ENCODE measurements around the gene NBR1.
"Not testable (repeated sequence)": the region's sequence is repeated elsewhere in the genome, so short reads cannot be mapped to it uniquely, and the experiment has no call there.

The NBR1 gene

GRCh38 chr17:43183921-43184320, 12.9 kb downstream of the NBR1 start:
- Histone ChIP-seq H3K4me1 (ENCODE audit: low read length) (no peaks in the 10 kb centered on the region), H3K4me3 (ENCODE audit: low read length) (no peak overlapping the region), H3F3A (ENCODE audit: insufficient read depth, low read length) (no peaks in the 10 kb centered on the region), H3K9ac (ENCODE audit: low read length) (no peak overlapping the region), H3K36me3 (replicated peaks; ENCODE audit: insufficient read depth, low read length) (no peaks in the 10 kb centered on the region), H3K79me2 (ENCODE audit: low read length) (no peaks in the 10 kb centered on the region), H3K27ac (ENCODE audit: low read length) (no peak overlapping the region), H4K20me1 (ENCODE audit: insufficient read depth, low read length) (no peaks in the 10 kb centered on the region), H3K9me3 (replicated peaks; ENCODE audit: insufficient read depth, low read length) (no peaks in the 10 kb centered on the region), H3K9me2 (replicated peaks; ENCODE audit: insufficient read depth, low read length) (no peaks in the 10 kb centered on the region), H2AFZ (ENCODE audit: low read length) (no peak overlapping the region), H3K27me3 (replicated peaks; ENCODE audit: insufficient read depth, low read length) (no peaks in the 10 kb centered on the region), H3K4me2 (ENCODE audit: low read depth, low read length) (no peak overlapping the region)
- DNase-seq, result no peak
- TF ChIP-seq EZH2 (optimal IDR thresholded peaks at IDR 0.05; ENCODE audit: low read depth, low read length), result no peak
- TF ChIP-seq CTCF (IDR thresholded peaks at IDR 0.05; ENCODE audit: low read length), result no peak
- TF ChIP-seq EZH2phosphoT487 (IDR thresholded peaks at IDR 0.05; ENCODE audit: low read length), result no peak

- not testable (repeated sequence) for H3K4me2 ChIP-seq (ENCODE audit: low read depth, low read length); H3F3A ChIP-seq (ENCODE audit: insufficient read depth, low read length); H3K79me2 ChIP-seq (ENCODE audit: low read length); H3K9ac ChIP-seq (ENCODE audit: low read length); H3K9me2 ChIP-seq (replicated peaks; ENCODE audit: insufficient read depth, low read length); H3K4me1 ChIP-seq (ENCODE audit: low read length); H3K27me3 ChIP-seq (replicated peaks; ENCODE audit: insufficient read depth, low read length); H2AFZ ChIP-seq (ENCODE audit: low read length); H3K36me3 ChIP-seq (replicated peaks; ENCODE audit: insufficient read depth, low read length); H3K4me3 ChIP-seq (ENCODE audit: low read length); H3K27ac ChIP-seq (ENCODE audit: low read length); DNase-seq; H3K9me3 ChIP-seq (replicated peaks; ENCODE audit: insufficient read depth, low read length); H4K20me1 ChIP-seq (ENCODE audit: insufficient read depth, low read length)
Observed at GRCh38 chr17:43186656-43187055, 15.6 kb downstream of the NBR1 start.

GRCh38 chr17:43193251-43193650, 22.2 kb downstream of the NBR1 start:
- H3F3A ChIP-seq (ENCODE audit: insufficient read depth, low read length), result no peaks in the 10 kb centered on the region
- 0 out of 2 replicates have a peak, but pooled peaks cover 9% of the 10 kb centered on the region for H3K36me3 ChIP-seq (replicated peaks; ENCODE audit: insufficient read depth, low read length)
- no peaks in the 10 kb centered on the region for H3K4me1 ChIP-seq (ENCODE audit: low read length)
- no peak overlapping the region for H3K4me2 ChIP-seq (ENCODE audit: low read depth, low read length)
- H4K20me1 ChIP-seq (ENCODE audit: insufficient read depth, low read length), result no peaks in the 10 kb centered on the region
- DNase-seq, result no peak
- no peak overlapping the region for H3K4me3 ChIP-seq (ENCODE audit: low read length)
- no peak overlapping the region for H3K9ac ChIP-seq (ENCODE audit: low read length)
- H3K9me2 ChIP-seq (replicated peaks; ENCODE audit: insufficient read depth, low read length), result no peaks in the 10 kb centered on the region
- no peaks in the 10 kb centered on the region for H3K9me3 ChIP-seq (replicated peaks; ENCODE audit: insufficient read depth, low read length)
- H3K27ac ChIP-seq (ENCODE audit: low read length), result no peak overlapping the region
- no peaks in the 10 kb centered on the region for H3K27me3 ChIP-seq (replicated peaks; ENCODE audit: insufficient read depth, low read length)
- no peak overlapping the region for H2AFZ ChIP-seq (ENCODE audit: low read length)
- no peaks in the 10 kb centered on the region for H3K79me2 ChIP-seq (ENCODE audit: low read length)
- no peak for TF ChIP-seq EZH2phosphoT487 (IDR thresholded peaks at IDR 0.05; ENCODE audit: low read length)
- no peak for TF ChIP-seq EZH2 (optimal IDR thresholded peaks at IDR 0.05; ENCODE audit: low read depth, low read length)
- TF ChIP-seq CTCF (IDR thresholded peaks at IDR 0.05; ENCODE audit: low read length), result no peak

GRCh38 chr17:43199633-43200032, 28.6 kb downstream of the NBR1 start:
- Histone ChIP-seq H3K4me1 (ENCODE audit: low read length) (no peaks in the 10 kb centered on the region), H3F3A (ENCODE audit: insufficient read depth, low read length) (no peaks in the 10 kb centered on the region), H3K27ac (ENCODE audit: low read length) (no peak overlapping the region), H3K9me2 (replicated peaks; ENCODE audit: insufficient read depth, low read length) (no peaks in the 10 kb centered on the region), H3K4me2 (ENCODE audit: low read depth, low read length) (no peak overlapping the region), H3K9me3 (replicated peaks; ENCODE audit: insufficient read depth, low read length) (no peaks in the 10 kb centered on the region), H3K79me2 (ENCODE audit: low read length) (no peaks in the 10 kb centered on the region), H3K4me3 (ENCODE audit: low read length) (no peak overlapping the region), H3K36me3 (replicated peaks; ENCODE audit: insufficient read depth, low read length) (0 out of 2 replicates have a peak, but pooled peaks cover 11% of the 10 kb centered on the region), H3K27me3 (replicated peaks; ENCODE audit: insufficient read depth, low read length) (no peaks in the 10 kb centered on the region), H4K20me1 (ENCODE audit: insufficient read depth, low read length) (no peaks in the 10 kb centered on the region), H2AFZ (ENCODE audit: low read length) (no peak overlapping the region), H3K9ac (ENCODE audit: low read length) (no peak overlapping the region)
- DNase-seq, result no peak
- no peak for TF ChIP-seq EZH2phosphoT487 (IDR thresholded peaks at IDR 0.05; ENCODE audit: low read length)
- no peak for TF ChIP-seq EZH2 (optimal IDR thresholded peaks at IDR 0.05; ENCODE audit: low read depth, low read length)

Measured in MM.1S (cell line).